COLO668 (cell line): ENCODE data around the gene TRAPPC3.
"Not testable (repeated sequence)": the region's sequence is repeated elsewhere in the genome, so short reads cannot be mapped to it uniquely, and the experiment has no call there.

Experiments
- DNase-seq: peaks from one replicate; lab custom pipeline; 2025; ENCODE audit not compliant: unreplicated experiment; lab: John Stamatoyannopoulos, UW

The TRAPPC3 gene

DNA sequence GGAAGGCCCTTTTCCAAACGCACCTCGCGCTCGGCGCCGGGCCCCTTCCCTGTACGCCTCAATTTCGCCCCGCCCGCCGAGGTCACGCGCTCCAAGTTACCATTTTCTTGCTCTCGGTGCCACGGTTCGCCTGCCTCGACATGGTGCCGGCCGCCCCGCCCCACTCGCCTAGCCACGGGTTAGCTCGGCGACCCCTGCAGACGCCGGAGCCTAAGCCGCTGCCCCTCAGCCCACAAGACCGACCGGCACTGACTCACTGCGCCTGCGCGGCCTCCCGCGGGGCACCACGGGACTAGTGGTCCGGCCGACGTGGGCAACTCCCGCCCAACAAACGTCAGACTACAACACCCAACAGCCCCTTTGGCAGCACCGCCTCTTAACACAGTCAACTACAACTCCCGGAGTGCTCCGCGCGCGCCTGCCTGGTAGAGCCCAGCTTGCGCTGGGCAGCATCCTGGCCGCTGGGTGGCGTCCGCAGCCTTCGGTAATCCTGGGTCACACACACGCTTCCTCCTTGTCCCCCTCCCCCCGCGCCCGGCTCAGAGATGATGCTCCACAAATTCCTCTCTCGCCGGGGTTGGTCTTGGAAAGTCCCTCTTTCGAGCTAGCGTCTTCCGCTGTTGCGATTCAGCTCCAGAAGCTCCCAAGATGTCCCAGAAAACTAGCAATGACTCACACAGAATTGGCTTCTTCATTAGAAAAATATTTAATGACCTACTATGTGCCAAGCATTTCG lies at the start of gene TRAPPC3:
TRAPPC3 (minus strand) TSS at position 250 of the 736 bp plus-strand sequence; CDS start at position 142, 108 bp downstream.
- DNase-seq: peak; percentile 100

DNA sequence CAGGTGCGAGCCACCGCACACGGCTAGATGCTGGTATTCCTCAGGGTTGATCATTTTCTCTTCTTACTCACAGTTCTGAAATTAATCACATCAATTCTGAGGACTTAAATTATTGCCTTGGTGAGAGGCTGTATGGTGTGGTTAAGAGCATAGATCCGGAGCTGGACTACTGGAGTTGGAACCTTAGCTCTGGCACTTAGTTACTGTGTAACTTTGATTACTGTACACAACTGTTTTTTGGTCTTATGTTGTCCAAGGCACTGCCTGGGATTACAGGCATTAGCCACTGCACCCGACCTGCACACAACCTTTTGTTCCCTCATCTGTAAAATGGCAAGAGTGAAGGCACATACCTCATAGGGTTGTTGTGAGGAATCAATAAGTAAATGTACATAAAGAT lies 49.4 kb upstream of the TRAPPC3 start:
- DNase-seq: no peak

GRCh38 chr1:36196805-36197204 lies 47.5 kb upstream of the TRAPPC3 start:
- not testable (repeated sequence) for DNase-seq

DNA sequence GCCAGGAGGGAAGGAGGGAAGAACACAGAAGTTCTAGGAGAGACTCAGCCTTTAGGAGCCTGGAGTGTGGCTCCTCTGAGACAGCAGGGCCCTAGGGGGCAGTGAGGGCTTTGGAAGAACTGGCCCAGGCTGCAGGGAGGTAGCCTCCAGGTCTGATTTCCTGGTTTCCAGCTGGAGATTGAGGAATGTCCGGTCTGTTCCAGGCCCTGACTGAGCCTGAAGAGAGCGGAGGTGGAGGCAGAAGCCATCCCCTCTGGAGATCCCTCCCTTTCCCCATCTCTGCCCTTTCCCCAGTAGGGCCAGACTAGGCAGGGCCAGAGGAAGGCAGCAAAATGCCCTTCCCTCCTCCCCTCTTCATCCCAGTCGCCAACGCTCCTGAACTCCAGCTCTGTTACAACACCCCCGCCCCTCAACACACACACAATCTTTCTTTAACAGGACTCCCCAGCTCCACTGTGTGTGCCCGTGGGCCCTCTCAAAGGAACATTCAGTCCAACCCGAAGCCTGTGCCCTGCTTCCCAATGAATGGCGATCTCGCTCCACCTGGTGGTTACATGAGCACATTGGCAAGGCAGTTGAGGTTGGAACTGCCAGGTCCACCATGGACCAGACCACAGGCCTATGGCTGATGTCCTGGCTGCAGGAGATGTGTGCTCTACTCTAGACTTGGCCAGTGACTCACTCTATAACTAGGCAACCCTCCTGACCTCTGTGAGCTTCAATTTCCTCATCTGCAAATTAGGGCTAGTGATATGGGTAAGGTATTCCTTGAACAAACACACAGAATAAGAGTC lies 38.7 kb upstream of the TRAPPC3 start:
- DNase-seq: peak; percentile 89

GRCh38 chr1:36183309-36183856 lies 34.1 kb upstream of the TRAPPC3 start:
- DNase-seq: no peak

- DNase-seq: no peak
Measured at GRCh38 chr1:36182734-36183133, 33.4 kb upstream of the TRAPPC3 start.

DNA sequence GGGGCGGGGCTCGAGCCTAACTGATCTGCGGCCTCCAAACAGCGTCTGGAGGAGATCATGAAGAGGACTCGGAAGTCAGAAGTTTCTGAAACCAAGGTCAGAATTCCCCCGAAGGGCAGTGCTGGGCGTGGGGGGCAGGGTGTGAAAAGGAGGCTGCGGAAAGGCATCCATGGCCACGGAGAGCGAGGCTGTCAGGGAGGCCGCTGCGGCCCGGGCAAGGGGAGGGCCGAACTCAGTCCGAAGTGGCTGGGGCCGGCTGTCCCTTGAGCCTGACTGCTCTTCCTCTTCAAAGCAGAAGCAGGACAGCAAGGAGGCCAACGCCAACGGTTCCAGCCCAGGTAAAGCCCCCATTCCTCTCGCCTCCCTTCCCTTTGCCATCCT lies 29.9 kb upstream of the TRAPPC3 start:
- no peak for DNase-seq

DNA sequence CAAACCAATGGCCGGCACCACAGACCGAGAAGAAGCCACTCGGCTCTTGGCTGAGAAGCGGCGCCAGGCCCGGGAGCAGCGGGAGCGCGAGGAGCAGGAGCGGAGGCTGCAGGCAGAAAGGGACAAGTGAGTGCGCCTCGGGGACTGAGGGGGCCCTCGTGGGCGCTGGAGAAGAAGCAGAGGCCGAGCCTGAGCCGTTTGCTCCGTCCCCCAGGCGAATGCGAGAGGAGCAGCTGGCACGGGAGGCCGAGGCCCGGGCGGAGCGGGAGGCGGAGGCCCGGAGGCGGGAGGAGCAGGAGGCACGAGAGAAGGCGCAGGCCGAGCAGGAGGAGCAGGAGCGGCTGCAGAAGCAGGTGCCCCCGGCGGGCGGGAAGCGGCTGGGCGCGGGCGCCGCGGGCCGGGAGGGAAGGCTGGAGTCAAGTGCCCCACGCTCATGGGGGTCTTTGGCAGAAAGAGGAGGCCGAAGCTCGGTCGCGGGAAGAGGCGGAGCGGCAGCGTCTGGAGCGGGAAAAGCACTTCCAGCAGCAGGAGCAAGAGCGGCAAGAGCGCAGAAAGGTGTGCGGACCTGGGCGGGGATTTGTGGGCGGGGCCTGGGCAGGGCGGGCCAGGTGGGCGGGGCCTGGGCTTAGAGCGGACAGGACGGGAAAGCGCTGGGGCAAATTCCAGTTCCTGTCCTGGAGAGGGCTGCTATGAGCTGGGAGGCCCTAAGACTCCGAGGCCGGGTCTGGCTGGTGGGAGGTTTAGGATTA lies 29.4 kb upstream of the TRAPPC3 start:
- DNase-seq: no peak

GRCh38 chr1:36177589-36178431 lies 28.5 kb upstream of the TRAPPC3 start:
- no peak for DNase-seq

- no peak for DNase-seq
Measured at GRCh38 chr1:36176106-36176949, 27.0 kb upstream of the TRAPPC3 start.

DNA sequence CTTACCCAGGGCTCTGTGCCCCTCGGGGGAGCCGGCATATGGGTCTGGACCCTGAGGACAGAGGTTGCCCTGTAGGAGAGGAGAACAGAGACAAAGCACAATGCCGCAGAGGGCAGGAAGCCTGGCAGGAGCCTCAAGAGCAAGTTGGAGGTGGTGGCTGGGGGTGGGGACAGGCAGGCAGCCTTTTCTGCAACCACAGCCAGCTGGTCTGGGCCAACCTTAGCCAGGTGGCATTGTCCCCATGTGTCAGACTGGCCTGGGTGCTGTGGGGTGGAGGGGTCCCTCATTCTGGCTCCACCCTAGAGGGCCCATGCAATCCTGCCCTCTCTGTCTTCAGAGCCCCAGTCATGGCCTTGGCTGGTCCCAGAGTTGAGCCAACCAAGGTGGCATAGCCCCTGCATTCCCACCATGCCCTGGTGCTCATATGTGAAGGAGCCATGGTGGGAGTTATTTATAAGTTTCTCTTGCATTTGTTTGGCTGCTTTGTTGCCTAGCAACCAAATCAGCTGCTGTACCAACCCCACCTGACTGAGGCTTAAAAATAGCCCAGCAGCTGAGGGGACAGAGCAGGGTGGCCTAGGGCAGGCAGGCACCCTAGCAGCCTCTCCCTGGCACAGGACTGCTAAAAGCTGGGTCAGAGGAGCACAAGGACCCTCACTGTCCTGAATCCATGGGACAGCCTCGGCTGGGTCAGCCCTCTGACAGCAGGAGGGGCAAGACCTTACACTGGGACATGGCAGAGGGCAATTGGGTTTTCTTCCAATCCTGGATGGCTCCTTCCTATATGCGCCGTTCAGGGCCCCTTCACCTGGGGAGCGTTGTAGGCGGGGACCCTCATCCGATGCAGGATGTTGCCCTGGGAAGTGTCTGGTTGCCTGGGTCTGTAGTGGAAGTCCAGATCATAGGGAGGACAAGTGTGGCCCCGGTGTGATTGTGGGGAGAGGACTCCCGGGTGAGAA lies 26.1 kb upstream of the TRAPPC3 start:
- peak; percentile 82 for DNase-seq

DNA sequence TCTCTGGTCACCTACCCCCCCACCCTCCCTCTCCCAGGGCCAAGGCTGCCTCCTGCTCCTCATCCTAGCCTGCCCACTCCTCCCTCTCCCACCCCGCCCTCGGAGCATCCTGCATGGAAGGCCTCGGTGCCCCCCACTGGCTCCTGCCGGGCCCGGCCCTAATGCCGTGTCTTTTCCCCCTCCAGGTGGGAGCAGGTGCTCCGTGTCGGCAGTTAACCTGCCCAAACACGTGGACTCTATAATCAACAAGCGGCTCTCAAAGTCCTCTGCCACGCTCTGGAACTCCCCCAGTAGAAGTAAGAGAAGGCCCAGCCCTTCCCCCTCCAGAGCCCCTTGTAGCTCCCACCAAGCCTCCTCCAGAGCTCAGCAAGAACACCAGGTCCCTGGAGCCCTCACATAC lies 25.4 kb upstream of the TRAPPC3 start:
- DNase-seq: peak; percentile 75

GRCh38 chr1:36172983-36173382 lies 23.7 kb upstream of the TRAPPC3 start:
- DNase-seq: no peak

- DNase-seq: no peak
Measured at GRCh38 chr1:36172017-36172747, 22.9 kb upstream of the TRAPPC3 start.

- DNase-seq: no peak
Measured at GRCh38 chr1:36170643-36171412, 21.5 kb upstream of the TRAPPC3 start.

DNA sequence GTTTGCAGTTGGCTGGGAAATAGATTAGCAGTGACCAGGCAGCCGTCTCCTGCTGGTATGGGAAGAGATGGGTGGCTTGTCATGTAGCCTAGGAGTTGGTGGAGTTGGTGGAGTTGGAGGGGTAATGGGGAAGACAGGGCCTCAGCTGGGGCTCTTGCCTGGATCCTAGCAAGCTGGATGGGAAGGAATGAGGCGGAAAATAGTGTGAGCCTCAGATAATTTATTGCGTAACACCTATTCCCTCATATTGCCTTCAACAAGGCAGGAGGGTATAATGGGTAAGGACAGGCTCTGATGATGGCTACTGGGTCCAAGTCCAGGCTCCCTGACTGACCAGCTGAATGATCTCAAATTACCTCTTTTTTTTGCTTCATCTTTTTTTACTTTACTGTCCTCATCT lies 19.2 kb upstream of the TRAPPC3 start:
- DNase-seq: no peak
